K562 (cell line): ENCODE measurements around the gene BIRC5. TPM values are rescaled to one million over a fixed set of nuclear protein-coding genes. Genes with fewer than 3 reads are reported as not detected.

Experiments used
- CBX8 ChIP-seq: fragments of 200-600 bp; sonication (generic); IDR thresholded peaks from 2 replicates; pipeline ENCODE4 v1.6.1; 2012; ENCODE audit warnings: borderline replicate concordance, mixed run types, low read depth, mild to moderate bottlenecking, moderate library complexity, mixed read lengths, low read length, control low read depth, inconsistent platforms; ENCODE audit not compliant: poor library complexity, severe bottlenecking; ENCODE audit errors: extremely low read depth
- ESRRB ChIP-seq: fragments of 250-450 bp; sonication (Bioruptor Pico); IDR thresholded peaks from 2 replicates; pipeline ENCODE4 v1.5.0; 2020; ENCODE audit warnings: mild to moderate bottlenecking, moderate library complexity, borderline replicate concordance
- GABPA ChIP-seq: fragments of 200-800 bp; sonication (Bioruptor generic); conservative IDR thresholded peaks from 2 replicates; pipeline ENCODE4 v1.6.1; 2016; ENCODE audit warnings: low read depth, missing genetic modification characterization, missing compliant biosample characterization
- HDGF ChIP-seq: fragments of 450-650 bp; IDR thresholded peaks from 2 replicates; pipeline ENCODE4 v1.6.1; 2016
- PHF20 ChIP-seq: fragments of 450-650 bp; IDR thresholded peaks from 2 replicates; pipeline ENCODE4 v1.6.1; 2018; ENCODE audit not compliant: partially characterized antibody
- PURB ChIP-seq: sonication (generic); formaldehyde crosslinking; IDR thresholded peaks from 2 replicates; pipeline ENCODE4 v1.9.0; 2021; ENCODE audit warnings: low read depth, mild to moderate bottlenecking, missing genetic modification reagents
- SNRNP70 ChIP-seq: fragments of 200-400 bp; formaldehyde crosslinking; optimal IDR thresholded peaks from 2 replicates; pipeline ENCODE3; 2017; ENCODE audit warnings: low read depth, low read length
- SREBF1 ChIP-seq: fragments of 150-350 bp; IDR thresholded peaks from 2 replicates; pipeline ENCODE4 v1.6.1; 2014; ENCODE audit warnings: antibody characterized with exemption, low read depth, low read length, borderline replicate concordance
- ZFP30 ChIP-seq: fragments of 250-450 bp; sonication (Bioruptor Pico); IDR thresholded peaks from 2 replicates; pipeline ENCODE4 v1.8.0; 2022; ENCODE audit warnings: moderate library complexity, mild to moderate bottlenecking, inconsistent platforms, borderline replicate concordance
- ZNF134 ChIP-seq: fragments of 250-450 bp; sonication (Bioruptor Pico); conservative IDR thresholded peaks from 2 replicates; pipeline ENCODE4 v1.4.0; 2020
- ZNF224 ChIP-seq: sonication (generic); formaldehyde crosslinking; IDR thresholded peaks from 2 replicates; pipeline ENCODE4 v1.8.0; 2022; ENCODE audit warnings: mild to moderate bottlenecking, missing genetic modification reagents
- ZNF445 ChIP-seq: fragments of 250-450 bp; sonication (Bioruptor Pico); IDR thresholded peaks from 2 replicates; pipeline ENCODE4 v1.4.0; 2020; ENCODE audit warnings: low read depth, mild to moderate bottlenecking, moderate library complexity
- polyA plus RNA-seq, 8 experiments: library from polyadenylated mRNA; depleted of rRNA in 4 of 8; stranded (reverse) in 5 of 8; unstranded in 3 of 8; fragments of >200 nt; fragmentation: Nextera tagmentation in 2 of 8; fragmentation: Illumina TruSeq in 1 of 8; extraction: Ambion mirVana in 2 of 8; extraction: Trizol in 1 of 8; gene quantifications; 2 replicates each; pipeline versions ENCODE4 v1.2.1 to v1.2.3, GENCODE V29; 2011 to 2014; ENCODE audit warnings: inconsistent platforms in 1 of 8, missing spikeins in 1 of 8
- total RNA-seq, 7 experiments: library from RNA; depleted of rRNA in 6 of 7; stranded (reverse); fragments of >200 nt in 6 of 7; fragmentation: Illumina TruSeq in 2 of 7; extraction: Trizol in 2 of 7; gene quantifications; 2 replicates each; pipeline versions ENCODE4 v1.2.1 to v1.2.3, GENCODE V29; 2011 to 2021; ENCODE audit warnings: low replicate concordance in 1 of 7
- TF ChIP-seq, protein P1 (sequence below): fragments of 250-450 bp; sonication (Bioruptor Pico); IDR thresholded peaks from 2 replicates; pipeline ENCODE4 v1.4.0; 2020; ENCODE audit warnings: mild to moderate bottlenecking
- TF ChIP-seq, protein P2 (sequence below): sonication (generic); formaldehyde crosslinking; IDR thresholded peaks from 2 replicates; pipeline ENCODE4 v1.8.0; 2023; ENCODE audit warnings: missing genetic modification reagents, mild to moderate bottlenecking, borderline replicate concordance
- TF ChIP-seq, protein P3 (sequence below): IDR thresholded peaks from 3 replicates; pipeline ENCODE4 v1.6.1; 2011; ENCODE audit warnings: borderline replicate concordance, mild to moderate bottlenecking, moderate library complexity; ENCODE audit not compliant: insufficient read length; ENCODE audit errors: extremely low read depth

BIRC5 gene
- total and polyA plus RNA-seq, 9 of the 15 experiments (the other 6 are each of a cell fraction or from before 2014, with no cell fraction given): 64.4 to 140 (median 101) TPM

DNA sequence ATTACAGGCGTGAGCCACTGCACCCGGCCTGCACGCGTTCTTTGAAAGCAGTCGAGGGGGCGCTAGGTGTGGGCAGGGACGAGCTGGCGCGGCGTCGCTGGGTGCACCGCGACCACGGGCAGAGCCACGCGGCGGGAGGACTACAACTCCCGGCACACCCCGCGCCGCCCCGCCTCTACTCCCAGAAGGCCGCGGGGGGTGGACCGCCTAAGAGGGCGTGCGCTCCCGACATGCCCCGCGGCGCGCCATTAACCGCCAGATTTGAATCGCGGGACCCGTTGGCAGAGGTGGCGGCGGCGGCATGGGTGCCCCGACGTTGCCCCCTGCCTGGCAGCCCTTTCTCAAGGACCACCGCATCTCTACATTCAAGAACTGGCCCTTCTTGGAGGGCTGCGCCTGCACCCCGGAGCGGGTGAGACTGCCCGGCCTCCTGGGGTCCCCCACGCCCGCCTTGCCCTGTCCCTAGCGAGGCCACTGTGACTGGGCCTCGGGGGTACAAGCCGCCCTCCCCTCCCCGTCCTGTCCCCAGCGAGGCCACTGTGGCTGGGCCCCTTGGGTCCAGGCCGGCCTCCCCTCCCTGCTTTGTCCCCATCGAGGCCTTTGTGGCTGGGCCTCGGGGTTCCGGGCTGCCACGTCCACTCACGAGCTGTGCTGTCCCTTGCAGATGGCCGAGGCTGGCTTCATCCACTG is at the start of gene BIRC5 (continued):
- TF ChIP-seq GABPA (tag) (0 out of 2 replicates have a peak, but pooled peaks have one; percentile 27), SNRNP70 (no peak), PHF20 (peak; percentile 55), PURB (CRISPR knock-in tag) (no peak), CBX8 (no peak), HDGF (no peak), ZFP30 (CRISPR knock-in tag) (no peak), SREBF1 (0 out of 2 replicates have a peak, but pooled peaks have one; percentile 48), ZNF445 (CRISPR knock-in tag) (no peak), ZNF134 (CRISPR knock-in tag) (no peak), ZNF224 (CRISPR knock-in tag) (no peak; the same call in 1 of the 2 replicates), ESRRB (CRISPR knock-in tag) (no peak)
- TF ChIP-seq, protein P1, sequence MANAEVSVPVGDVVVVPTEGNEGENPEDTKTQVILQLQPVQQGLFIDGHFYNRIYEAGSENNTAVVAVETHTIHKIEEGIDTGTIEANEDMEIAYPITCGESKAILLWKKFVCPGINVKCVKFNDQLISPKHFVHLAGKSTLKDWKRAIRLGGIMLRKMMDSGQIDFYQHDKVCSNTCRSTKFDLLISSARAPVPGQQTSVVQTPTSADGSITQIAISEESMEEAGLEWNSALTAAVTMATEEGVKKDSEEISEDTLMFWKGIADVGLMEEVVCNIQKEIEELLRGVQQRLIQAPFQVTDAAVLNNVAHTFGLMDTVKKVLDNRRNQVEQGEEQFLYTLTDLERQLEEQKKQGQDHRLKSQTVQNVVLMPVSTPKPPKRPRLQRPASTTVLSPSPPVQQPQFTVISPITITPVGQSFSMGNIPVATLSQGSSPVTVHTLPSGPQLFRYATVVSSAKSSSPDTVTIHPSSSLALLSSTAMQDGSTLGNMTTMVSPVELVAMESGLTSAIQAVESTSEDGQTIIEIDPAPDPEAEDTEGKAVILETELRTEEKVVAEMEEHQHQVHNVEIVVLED (CRISPR knock-in tag): peak; percentile 85
- TF ChIP-seq, protein P2, sequence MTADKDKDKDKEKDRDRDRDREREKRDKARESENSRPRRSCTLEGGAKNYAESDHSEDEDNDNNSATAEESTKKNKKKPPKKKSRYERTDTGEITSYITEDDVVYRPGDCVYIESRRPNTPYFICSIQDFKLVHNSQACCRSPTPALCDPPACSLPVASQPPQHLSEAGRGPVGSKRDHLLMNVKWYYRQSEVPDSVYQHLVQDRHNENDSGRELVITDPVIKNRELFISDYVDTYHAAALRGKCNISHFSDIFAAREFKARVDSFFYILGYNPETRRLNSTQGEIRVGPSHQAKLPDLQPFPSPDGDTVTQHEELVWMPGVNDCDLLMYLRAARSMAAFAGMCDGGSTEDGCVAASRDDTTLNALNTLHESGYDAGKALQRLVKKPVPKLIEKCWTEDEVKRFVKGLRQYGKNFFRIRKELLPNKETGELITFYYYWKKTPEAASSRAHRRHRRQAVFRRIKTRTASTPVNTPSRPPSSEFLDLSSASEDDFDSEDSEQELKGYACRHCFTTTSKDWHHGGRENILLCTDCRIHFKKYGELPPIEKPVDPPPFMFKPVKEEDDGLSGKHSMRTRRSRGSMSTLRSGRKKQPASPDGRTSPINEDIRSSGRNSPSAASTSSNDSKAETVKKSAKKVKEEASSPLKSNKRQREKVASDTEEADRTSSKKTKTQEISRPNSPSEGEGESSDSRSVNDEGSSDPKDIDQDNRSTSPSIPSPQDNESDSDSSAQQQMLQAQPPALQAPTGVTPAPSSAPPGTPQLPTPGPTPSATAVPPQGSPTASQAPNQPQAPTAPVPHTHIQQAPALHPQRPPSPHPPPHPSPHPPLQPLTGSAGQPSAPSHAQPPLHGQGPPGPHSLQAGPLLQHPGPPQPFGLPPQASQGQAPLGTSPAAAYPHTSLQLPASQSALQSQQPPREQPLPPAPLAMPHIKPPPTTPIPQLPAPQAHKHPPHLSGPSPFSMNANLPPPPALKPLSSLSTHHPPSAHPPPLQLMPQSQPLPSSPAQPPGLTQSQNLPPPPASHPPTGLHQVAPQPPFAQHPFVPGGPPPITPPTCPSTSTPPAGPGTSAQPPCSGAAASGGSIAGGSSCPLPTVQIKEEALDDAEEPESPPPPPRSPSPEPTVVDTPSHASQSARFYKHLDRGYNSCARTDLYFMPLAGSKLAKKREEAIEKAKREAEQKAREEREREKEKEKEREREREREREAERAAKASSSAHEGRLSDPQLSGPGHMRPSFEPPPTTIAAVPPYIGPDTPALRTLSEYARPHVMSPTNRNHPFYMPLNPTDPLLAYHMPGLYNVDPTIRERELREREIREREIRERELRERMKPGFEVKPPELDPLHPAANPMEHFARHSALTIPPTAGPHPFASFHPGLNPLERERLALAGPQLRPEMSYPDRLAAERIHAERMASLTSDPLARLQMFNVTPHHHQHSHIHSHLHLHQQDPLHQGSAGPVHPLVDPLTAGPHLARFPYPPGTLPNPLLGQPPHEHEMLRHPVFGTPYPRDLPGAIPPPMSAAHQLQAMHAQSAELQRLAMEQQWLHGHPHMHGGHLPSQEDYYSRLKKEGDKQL: 0 out of 2 replicates have a peak, but pooled peaks have one; percentile 27
- TF ChIP-seq, protein P3, sequence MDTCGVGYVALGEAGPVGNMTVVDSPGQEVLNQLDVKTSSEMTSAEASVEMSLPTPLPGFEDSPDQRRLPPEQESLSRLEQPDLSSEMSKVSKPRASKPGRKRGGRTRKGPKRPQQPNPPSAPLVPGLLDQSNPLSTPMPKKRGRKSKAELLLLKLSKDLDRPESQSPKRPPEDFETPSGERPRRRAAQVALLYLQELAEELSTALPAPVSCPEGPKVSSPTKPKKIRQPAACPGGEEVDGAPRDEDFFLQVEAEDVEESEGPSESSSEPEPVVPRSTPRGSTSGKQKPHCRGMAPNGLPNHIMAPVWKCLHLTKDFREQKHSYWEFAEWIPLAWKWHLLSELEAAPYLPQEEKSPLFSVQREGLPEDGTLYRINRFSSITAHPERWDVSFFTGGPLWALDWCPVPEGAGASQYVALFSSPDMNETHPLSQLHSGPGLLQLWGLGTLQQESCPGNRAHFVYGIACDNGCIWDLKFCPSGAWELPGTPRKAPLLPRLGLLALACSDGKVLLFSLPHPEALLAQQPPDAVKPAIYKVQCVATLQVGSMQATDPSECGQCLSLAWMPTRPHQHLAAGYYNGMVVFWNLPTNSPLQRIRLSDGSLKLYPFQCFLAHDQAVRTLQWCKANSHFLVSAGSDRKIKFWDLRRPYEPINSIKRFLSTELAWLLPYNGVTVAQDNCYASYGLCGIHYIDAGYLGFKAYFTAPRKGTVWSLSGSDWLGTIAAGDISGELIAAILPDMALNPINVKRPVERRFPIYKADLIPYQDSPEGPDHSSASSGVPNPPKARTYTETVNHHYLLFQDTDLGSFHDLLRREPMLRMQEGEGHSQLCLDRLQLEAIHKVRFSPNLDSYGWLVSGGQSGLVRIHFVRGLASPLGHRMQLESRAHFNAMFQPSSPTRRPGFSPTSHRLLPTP: no peak
